ENCODE data around the gene MMRN1.

Gene MMRN1

GRCh38 chr4:89995006-89995405 is 100.4 kb downstream of the MMRN1 start:
- DNase-seq (ENCODE audit: low spot score): no peak

GRCh38 chr4:89995814-89996213 is 101.2 kb downstream of the MMRN1 start:
- no peak for DNase-seq (ENCODE audit: low spot score)

GRCh38 chr4:89997171-89997704 is 102.6 kb downstream of the MMRN1 start:
- no peak for DNase-seq (ENCODE audit: low spot score)

GRCh38 chr4:89998469-89999011 is 103.9 kb downstream of the MMRN1 start:
- no peak for DNase-seq (ENCODE audit: low spot score)

- no peak for DNase-seq (ENCODE audit: low spot score)
Observed at GRCh38 chr4:90001023-90001422, 106.4 kb downstream of the MMRN1 start.

GRCh38 chr4:90002441-90003062 is 107.9 kb downstream of the MMRN1 start:
- no peak for DNase-seq (ENCODE audit: low spot score)

Measured in AG08396 (cell line).